ENCODE data around the gene SLIT3. TPM values are rescaled to one million over a fixed set of nuclear protein-coding genes. Genes with fewer than 3 reads are reported as not detected.

The SLIT3 gene
- total and polyA plus RNA-seq, 10 of the 15 experiments (the other 5 are each of a cell fraction or from before 2014, with no cell fraction given), result 0.05 TPM; not detected in 9

GRCh38 chr5:168613996-168614395 is 686.9 kb downstream of the SLIT3 start:
- intact Hi-C loops (cut with micrococcal nuclease; ENCODE audit: unreplicated experiment) (no loop called here), in situ Hi-C loops (cut with MboI) (no loop called here)
- no peak overlapping the region for H3K9ac ChIP-seq (ENCODE audit: control insufficient read depth, insufficient read depth, low read length)
- no peak for DNase-seq (ENCODE audit: low read depth, low spot score)
- H3K4me2 ChIP-seq (ENCODE audit: control insufficient read depth, insufficient read depth), result no peak overlapping the region
- no TSS peak for BruUV-seq (replicated peaks)
- FAIRE-seq, result no peak
- no peaks in the 10 kb centered on the region for H3K4me1 ChIP-seq (ENCODE audit: control insufficient read depth, insufficient read depth, low read length)
- TF ChIP-seq, protein P1, sequence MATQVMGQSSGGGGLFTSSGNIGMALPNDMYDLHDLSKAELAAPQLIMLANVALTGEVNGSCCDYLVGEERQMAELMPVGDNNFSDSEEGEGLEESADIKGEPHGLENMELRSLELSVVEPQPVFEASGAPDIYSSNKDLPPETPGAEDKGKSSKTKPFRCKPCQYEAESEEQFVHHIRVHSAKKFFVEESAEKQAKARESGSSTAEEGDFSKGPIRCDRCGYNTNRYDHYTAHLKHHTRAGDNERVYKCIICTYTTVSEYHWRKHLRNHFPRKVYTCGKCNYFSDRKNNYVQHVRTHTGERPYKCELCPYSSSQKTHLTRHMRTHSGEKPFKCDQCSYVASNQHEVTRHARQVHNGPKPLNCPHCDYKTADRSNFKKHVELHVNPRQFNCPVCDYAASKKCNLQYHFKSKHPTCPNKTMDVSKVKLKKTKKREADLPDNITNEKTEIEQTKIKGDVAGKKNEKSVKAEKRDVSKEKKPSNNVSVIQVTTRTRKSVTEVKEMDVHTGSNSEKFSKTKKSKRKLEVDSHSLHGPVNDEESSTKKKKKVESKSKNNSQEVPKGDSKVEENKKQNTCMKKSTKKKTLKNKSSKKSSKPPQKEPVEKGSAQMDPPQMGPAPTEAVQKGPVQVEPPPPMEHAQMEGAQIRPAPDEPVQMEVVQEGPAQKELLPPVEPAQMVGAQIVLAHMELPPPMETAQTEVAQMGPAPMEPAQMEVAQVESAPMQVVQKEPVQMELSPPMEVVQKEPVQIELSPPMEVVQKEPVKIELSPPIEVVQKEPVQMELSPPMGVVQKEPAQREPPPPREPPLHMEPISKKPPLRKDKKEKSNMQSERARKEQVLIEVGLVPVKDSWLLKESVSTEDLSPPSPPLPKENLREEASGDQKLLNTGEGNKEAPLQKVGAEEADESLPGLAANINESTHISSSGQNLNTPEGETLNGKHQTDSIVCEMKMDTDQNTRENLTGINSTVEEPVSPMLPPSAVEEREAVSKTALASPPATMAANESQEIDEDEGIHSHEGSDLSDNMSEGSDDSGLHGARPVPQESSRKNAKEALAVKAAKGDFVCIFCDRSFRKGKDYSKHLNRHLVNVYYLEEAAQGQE (IDR thresholded peaks at IDR 0.05; ENCODE audit: low read depth, low read length), result no peak
- TF ChIP-seq, protein P2, sequence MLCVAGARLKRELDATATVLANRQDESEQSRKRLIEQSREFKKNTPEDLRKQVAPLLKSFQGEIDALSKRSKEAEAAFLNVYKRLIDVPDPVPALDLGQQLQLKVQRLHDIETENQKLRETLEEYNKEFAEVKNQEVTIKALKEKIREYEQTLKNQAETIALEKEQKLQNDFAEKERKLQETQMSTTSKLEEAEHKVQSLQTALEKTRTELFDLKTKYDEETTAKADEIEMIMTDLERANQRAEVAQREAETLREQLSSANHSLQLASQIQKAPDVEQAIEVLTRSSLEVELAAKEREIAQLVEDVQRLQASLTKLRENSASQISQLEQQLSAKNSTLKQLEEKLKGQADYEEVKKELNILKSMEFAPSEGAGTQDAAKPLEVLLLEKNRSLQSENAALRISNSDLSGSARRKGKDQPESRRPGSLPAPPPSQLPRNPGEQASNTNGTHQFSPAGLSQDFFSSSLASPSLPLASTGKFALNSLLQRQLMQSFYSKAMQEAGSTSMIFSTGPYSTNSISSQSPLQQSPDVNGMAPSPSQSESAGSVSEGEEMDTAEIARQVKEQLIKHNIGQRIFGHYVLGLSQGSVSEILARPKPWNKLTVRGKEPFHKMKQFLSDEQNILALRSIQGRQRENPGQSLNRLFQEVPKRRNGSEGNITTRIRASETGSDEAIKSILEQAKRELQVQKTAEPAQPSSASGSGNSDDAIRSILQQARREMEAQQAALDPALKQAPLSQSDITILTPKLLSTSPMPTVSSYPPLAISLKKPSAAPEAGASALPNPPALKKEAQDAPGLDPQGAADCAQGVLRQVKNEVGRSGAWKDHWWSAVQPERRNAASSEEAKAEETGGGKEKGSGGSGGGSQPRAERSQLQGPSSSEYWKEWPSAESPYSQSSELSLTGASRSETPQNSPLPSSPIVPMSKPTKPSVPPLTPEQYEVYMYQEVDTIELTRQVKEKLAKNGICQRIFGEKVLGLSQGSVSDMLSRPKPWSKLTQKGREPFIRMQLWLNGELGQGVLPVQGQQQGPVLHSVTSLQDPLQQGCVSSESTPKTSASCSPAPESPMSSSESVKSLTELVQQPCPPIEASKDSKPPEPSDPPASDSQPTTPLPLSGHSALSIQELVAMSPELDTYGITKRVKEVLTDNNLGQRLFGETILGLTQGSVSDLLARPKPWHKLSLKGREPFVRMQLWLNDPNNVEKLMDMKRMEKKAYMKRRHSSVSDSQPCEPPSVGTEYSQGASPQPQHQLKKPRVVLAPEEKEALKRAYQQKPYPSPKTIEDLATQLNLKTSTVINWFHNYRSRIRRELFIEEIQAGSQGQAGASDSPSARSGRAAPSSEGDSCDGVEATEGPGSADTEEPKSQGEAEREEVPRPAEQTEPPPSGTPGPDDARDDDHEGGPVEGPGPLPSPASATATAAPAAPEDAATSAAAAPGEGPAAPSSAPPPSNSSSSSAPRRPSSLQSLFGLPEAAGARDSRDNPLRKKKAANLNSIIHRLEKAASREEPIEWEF (IDR thresholded peaks at IDR 0.05; ENCODE audit: insufficient replicate concordance, low read depth, low read length), result no peak
- no peak for TF ChIP-seq MYC (IDR thresholded peaks at IDR 0.05; ENCODE audit: insufficient read depth, insufficient read length, insufficient replicate concordance, low read length, severe bottlenecking)
- no peak for TF ChIP-seq YBX1 (IDR thresholded peaks at IDR 0.05)
- ChIA-PET RAD21 (ENCODE audit: unreplicated experiment) (no interaction called here), SMC1A (ENCODE audit: uncharacterized antibody, unreplicated experiment) (interaction anchor here (1.4 kb wide), 1 partner anchor 11 kb away, joined by 3 read pairs; no protein-coding TSS in a partner anchor), CTCF (no interaction called here), POLR2A (interaction anchor here (0.6 kb wide), 1 partner anchor 73 kb away, joined by 6 read pairs; no protein-coding TSS in a partner anchor)
- H4K20me1 ChIP-seq (ENCODE audit: control insufficient read depth, insufficient read depth), result no peaks in the 10 kb centered on the region
- H3K36me3 ChIP-seq (ENCODE audit: control insufficient read depth in 2 of 2, insufficient read depth in 2 of 2, low read length in 1 of 2), result no peaks in the 10 kb centered on the region
- no peaks in the 10 kb centered on the region for H3K79me2 ChIP-seq (ENCODE audit: control insufficient read depth, insufficient read depth, low read length)
- H3K9me3 ChIP-seq (replicated peaks; ENCODE audit: control insufficient read depth, insufficient read depth, low read length), result no peaks in the 10 kb centered on the region
- no peak overlapping the region for H2AFZ ChIP-seq (ENCODE audit: control insufficient read depth, low read depth, low read length)
- H3K4me3 ChIP-seq, result no peak overlapping the region
- no peak for ATAC-seq
- H3K27me3 ChIP-seq (replicated peaks in 1 of 2; ENCODE audit: control insufficient read depth in 2 of 2, insufficient read depth in 2 of 2, low read length in 1 of 2), result no peaks in the 10 kb centered on the region; a peak in 1 of 4 replicates
- whole genome bisulfite sequencing (ENCODE audit: insufficient coverage, insufficient replicate concordance, low lambda C conversion rate, missing lambda C conversion rate), result 5% methylated on average over 1 of the region's 1 CpG
- no peak overlapping the region for H3K27ac ChIP-seq (ENCODE audit: control insufficient read depth, insufficient read depth)
